Germinal center (tissue), 1 donor: ENCODE results near the gene ELP2.
"Not testable (repeated sequence)": the region's sequence is repeated elsewhere in the genome, so short reads cannot be mapped to it uniquely, and the experiment has no call there.

Experiments
- DNase-seq: peaks from one replicate; pipeline ENCODE4 v3.0.0; 2012; ENCODE audit warnings: mixed read lengths, low spot score

The ELP2 gene, protein sequence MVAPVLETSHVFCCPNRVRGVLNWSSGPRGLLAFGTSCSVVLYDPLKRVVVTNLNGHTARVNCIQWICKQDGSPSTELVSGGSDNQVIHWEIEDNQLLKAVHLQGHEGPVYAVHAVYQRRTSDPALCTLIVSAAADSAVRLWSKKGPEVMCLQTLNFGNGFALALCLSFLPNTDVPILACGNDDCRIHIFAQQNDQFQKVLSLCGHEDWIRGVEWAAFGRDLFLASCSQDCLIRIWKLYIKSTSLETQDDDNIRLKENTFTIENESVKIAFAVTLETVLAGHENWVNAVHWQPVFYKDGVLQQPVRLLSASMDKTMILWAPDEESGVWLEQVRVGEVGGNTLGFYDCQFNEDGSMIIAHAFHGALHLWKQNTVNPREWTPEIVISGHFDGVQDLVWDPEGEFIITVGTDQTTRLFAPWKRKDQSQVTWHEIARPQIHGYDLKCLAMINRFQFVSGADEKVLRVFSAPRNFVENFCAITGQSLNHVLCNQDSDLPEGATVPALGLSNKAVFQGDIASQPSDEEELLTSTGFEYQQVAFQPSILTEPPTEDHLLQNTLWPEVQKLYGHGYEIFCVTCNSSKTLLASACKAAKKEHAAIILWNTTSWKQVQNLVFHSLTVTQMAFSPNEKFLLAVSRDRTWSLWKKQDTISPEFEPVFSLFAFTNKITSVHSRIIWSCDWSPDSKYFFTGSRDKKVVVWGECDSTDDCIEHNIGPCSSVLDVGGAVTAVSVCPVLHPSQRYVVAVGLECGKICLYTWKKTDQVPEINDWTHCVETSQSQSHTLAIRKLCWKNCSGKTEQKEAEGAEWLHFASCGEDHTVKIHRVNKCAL

GRCh38 chr18:36129300-36130038 lies at the start of gene ELP2, which contains the start of gene SLC39A6:
Gene ELP2, plus strand, starts transcription at chr18:36129899. Its CDS starts 35 bp downstream, at chr18:36129934.
Gene SLC39A6, minus strand, starts transcription at chr18:36129340. Its CDS starts 2,333 bp downstream, at chr18:36127007.
- DNase-seq: peak; percentile 97

DNA sequence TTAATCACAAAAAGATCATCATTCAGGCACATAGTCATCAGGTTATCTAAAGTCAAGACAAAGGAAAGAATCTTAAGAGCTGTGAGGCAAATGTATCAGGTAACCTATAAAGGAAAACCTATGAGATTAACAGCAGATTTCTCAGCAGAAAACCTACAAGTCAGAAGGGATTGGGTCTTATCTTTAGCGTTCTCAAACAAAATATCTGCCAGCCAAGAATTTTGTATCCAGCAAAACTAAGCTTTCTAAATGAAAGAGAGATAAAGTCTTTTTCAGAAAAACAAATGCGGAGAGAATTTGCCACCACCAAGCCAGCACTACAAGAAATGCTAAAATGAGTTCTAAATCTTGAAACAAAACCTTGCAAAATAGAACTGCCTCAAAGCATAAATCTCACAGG lies 48.6 kb upstream of the ELP2 start:
- not testable (repeated sequence) for DNase-seq

- DNase-seq: no peak
These were observed 46.0 kb upstream of the ELP2 start for GRCh38 chr18:36083729-36084128.

DNA sequence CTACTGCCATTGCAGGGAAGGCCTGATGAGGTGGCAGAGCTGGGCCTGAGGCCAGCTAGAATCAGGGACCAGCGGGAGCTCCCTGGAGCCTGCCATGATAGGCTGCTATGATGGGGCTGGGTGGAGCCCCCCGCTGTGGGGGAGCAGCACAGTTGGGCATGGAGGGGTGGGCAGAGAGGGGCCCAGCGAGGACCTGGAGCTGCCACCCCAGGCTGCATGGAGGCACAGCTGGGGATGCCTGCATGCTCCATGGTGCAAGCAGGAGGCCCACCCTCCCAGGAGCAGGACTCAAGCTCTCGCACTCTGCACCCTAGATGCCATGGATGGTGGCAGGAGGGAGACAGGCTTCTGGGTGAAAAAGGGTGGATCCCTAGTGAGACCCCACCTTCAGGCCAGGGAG lies 44.5 kb upstream of the ELP2 start:
- DNase-seq: no peak

DNA sequence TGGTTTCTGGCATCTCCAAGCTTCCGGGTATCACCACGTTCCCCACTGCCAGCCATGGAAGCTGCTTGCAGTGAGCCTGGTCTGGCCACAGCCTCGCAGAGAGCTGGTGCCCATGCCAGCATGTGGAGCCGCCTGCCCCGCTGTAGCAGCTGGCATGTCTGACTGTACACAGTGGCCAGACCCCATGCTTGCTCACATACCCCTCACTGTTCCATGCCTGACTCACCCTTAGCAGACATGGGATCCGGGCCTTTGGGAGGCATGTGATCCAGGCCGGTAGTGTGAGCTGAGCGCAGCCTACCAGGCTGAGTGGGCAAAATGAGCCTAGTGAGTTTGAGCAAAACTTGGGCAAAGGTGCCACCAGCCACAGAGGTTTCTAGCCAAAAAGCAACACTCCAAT lies 43.5 kb upstream of the ELP2 start:
- DNase-seq: no peak

DNA sequence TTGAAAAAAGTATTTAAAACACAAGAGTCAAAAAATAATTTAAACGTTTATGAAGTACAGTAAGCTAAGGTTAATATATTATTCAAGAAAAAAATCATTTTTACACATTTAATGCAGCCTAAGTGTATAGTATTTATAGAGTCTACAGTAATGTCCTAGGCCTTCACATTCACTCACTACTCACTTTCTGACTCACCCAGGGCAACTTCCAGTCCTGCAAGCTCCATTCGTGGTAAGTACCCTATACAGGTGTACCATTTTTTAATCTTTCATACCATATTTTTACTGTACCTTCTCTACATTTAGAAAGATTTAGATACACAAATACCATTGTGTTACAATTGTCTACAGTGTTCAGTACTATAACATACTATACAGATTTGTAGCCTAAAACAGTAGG lies 41.4 kb upstream of the ELP2 start:
- no peak for DNase-seq

DNA sequence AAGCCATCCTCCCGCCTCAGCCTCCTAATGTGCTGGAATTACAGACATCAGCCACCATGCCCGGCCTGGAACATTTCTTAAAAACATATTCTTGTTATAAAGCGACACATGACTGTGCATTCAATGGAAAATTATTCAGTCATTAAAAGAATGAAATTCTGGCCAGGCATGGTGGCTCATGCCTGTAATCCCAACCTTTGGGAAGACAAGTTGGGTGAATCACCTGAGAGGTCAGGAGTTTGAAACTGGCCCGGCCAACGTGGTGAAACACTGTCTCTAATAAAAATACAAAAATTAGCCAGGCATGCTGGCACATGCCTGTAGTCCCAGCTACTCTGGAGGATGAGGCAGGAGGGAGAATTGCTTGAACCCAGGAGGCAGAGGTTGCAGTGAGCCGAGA lies 40.7 kb upstream of the ELP2 start:
- no peak for DNase-seq

DNA sequence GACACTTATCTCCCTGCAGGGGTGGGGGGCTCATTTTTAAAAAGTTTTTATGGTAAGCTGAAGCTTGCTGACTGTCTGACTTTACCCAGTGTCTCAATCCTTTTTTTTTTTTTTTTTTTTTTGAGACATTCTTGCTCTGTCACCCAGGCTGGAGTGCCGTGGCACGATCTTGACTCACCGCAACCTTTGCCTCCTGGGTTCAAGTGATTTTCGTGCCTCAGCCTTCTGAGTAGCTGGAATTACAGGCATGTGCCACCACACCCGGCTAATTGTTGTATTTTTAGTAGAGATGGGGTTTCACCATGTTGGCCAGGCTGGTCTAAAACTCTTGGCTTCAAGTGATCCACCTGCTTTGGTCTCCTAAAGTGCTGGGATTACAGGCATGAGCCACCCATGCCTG lies 37.6 kb upstream of the ELP2 start:
- not testable (repeated sequence) for DNase-seq

DNA sequence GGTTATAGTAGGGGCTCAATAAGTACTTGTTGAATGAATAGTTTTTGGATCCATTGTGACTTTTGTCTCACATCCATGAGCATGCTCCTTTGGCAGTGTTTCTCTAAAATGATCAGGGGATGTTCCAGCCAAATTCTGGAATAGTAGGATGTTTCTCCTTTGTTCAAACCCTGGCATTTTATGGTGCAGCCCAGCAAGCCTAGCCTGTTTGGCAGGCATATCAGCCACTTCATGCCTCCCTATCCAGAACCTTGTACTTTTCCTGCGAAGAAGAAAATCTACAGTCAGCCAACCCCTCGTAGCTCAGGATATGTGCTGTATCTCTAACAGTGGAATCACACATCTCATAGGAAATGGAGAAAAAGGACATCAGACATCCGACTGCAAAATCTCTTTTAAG lies 35.3 kb upstream of the ELP2 start:
- no peak for DNase-seq

- DNase-seq: peak; percentile 40
These were observed 33.7 kb upstream of the ELP2 start for GRCh38 chr18:36095936-36096519.

DNA sequence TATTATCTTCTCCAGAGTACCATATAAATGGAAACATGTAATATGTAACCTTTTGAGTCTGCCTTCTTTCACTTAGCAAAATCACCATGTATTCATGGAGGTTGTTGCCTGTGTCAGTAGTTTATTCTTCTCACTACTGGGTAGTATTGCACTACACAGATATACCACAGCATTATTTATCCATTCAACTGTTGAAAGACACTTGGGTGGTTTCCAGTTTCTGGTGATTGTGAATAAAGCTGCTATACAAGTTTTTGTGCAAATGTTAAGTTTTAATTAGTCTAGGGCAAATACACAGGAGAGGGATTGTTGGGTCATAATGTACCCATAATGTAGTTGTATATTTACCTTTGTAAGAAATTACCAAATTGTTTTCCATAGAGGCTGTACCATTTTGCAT lies 32.7 kb upstream of the ELP2 start:
- DNase-seq: no peak

DNA sequence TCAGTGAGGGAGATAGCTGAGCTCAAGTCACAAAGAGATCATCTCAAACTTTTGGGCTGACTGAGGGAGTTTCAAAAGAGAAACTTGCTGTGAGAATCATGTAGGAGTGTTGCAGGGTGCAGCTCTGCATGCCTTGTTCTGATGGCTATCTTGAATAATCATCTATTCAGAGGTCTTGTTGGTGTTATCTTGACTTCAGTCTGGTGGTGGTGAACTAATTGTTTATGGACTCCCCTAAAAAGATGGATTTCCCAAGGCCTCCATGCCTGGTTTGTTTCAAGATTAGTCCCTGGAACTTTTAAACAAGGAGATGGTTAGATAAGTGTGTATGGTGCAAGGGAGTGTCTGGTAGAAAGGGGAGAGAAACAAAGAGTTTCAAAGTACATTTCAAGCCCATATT lies 30.4 kb upstream of the ELP2 start:
- no peak for DNase-seq

DNA sequence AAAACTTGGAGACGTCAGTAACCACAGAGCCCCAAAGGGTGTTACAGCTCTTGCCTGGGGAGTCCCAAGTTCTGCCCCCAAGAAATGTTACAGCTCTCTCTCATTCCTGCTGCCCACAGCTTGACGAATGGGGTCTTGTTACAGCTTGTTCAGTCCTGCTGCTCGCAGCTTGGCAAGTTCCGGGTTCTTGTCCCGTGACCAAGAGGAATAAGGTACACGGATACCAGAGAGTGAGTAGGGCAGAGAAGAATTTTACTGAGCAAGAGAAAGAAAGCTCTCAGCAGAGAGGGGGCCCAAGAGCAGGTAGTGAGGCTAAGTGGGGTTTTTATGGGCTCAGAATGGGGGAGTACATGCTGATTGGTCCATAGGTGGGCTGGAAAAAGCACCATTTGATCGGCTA lies 27.8 kb upstream of the ELP2 start:
- DNase-seq: no peak

- DNase-seq: no peak
These were observed 24.9 kb upstream of the ELP2 start for GRCh38 chr18:36104749-36105148.

GRCh38 chr18:36107477-36107876 lies 22.2 kb upstream of the ELP2 start:
- DNase-seq: no peak

- DNase-seq: no peak
These were observed 21.5 kb upstream of the ELP2 start for GRCh38 chr18:36108196-36108595.

GRCh38 chr18:36108601-36109000 lies 21.1 kb upstream of the ELP2 start:
- DNase-seq: no peak

DNA sequence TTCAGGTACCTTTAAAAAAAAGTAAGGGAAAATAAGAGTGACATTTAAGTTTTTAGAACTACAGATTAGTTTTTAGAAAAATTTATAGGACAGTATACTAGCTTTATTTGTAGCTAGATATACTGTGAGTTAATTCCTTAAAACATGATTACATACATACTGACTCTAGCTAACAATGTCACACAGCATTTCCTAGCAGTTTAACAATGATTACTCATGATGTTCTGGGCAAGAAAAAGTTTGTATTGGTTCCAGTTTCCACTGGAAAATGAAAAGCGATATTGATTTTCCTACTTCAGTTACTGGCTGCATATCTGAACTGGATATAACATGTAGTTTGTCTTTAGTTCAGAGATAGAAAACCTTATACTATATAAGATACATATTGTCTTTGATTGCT lies 20.0 kb upstream of the ELP2 start:
- DNase-seq: no peak

- no peak for DNase-seq
These were observed 17.4 kb upstream of the ELP2 start for GRCh38 chr18:36112302-36112701.

- no peak for DNase-seq
These were observed 15.4 kb upstream of the ELP2 start for GRCh38 chr18:36114251-36114650.

- DNase-seq: no peak
These were observed 15.0 kb upstream of the ELP2 start for GRCh38 chr18:36114738-36115137.

DNA sequence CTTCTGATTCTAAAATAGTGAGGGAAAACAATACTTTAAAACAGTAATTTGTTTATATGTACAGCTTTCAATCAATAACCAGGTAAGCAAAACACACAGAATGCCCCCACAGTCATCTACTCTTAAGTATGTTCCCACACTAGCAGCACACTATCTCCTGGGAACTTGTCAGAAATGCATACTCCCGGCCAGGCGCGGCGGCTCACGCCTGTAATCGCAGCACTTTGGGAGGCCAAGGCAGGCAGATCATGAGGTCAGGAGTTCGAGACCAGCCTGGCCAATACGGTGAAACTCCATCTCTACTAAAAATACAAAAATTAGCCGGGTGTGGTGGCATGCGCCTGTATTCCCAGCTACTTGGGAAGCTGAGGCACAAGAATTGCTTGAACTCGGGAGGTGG lies 12.9 kb upstream of the ELP2 start:
- not testable (repeated sequence) for DNase-seq
